ENCODE results near the gene GPR183.

Gene GPR183

DNA sequence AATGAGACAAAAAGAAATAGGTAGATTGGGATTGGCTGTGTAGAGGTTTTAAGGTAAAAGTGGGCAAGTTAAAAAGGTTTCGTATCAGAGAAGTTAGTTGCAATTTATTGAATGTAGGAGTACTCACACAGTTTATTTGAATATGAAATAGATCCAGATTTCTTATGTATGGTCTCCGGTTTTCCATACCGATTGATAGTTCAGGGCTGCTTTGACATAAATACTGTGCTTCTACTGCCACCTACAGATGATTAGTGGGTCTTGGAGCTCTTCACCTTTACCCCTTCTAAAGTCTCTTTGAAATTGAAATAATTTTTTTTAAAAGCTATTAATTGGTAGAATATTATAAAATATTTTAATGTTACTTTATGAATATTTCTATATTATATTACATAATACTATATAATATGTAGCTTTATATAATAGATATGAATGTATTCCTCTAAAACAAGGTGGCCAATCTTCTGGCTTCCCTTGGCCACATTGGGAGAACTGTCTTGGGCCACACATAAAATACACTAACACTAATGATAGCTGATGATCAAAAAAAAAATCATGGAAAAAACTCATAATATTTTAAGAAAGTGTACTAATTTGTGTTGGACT is 41.3 kb downstream of the GPR183 start:
- H3K4me1 ChIP-seq (ENCODE audit: control insufficient read depth, insufficient read depth, low read length): no peaks in the 10 kb centered on the region
- ChIA-PET CTCF (interaction anchor here (0.6 to 8.2 kb wide), 30 partner anchors 9 to 426 kb away, joined by 3 to 146 read pairs (median 4); partner anchors contain the start of gene UBAC2), POLR2A (no interaction called here)

GRCh38 chr13:99265162-99265800 is 41.9 kb downstream of the GPR183 start:
- TF ChIP-seq ZNF202 (tag by site-specific recombination; IDR thresholded peaks at IDR 0.05; ENCODE audit: borderline replicate concordance): no peak
- TF ChIP-seq ZSCAN30 (tag by site-specific recombination; IDR thresholded peaks at IDR 0.05): no peak
- TF ChIP-seq ZNF133 (tag by site-specific recombination; IDR thresholded peaks at IDR 0.05): no peak
- no peak for TF ChIP-seq ZNF555 (tag by site-specific recombination; conservative IDR thresholded peaks at IDR 0.05)
- H3K36me3 ChIP-seq (ENCODE audit: control insufficient read depth in 2 of 2, insufficient read depth in 1 of 2, low read length in 2 of 2): peaks cover 0 to 3% of the 10 kb centered on the region in 2 experiments; a peak in 1 of 3 replicates
- ChIA-PET POLR2A (no interaction called here), CTCF (interaction anchor here (0.5 to 8.2 kb wide), 27 partner anchors 8 to 1405 kb away, joined by 3 to 146 read pairs (median 4); partner anchors contain the start of gene UBAC2)
- H3K27ac ChIP-seq (ENCODE audit: extremely low read depth, low read depth, low read length): no peak overlapping the region
- no peaks in the 10 kb centered on the region for H3K9me3 ChIP-seq (ENCODE audit: control insufficient read depth, insufficient read depth, low read depth, low read length)
- no peaks in the 10 kb centered on the region for H3K4me1 ChIP-seq (ENCODE audit: control insufficient read depth, insufficient read depth, low read length)
- no peak overlapping the region for H3K4me3 ChIP-seq (ENCODE audit: low read depth, low read length)

More for the DNA sequence above, 41.3 kb downstream of the GPR183 start:
- no peak overlapping the region for H3K4me3 ChIP-seq (ENCODE audit: low read depth, low read length)
- H3K36me3 ChIP-seq (ENCODE audit: control insufficient read depth in 2 of 2, insufficient read depth in 1 of 2, low read length in 2 of 2): peaks cover 0 to 3% of the 10 kb centered on the region in 2 experiments; a peak in 1 of 3 replicates
- no peak for TF ChIP-seq ZBTB7A (tag by site-specific recombination; IDR thresholded peaks at IDR 0.05; ENCODE audit: low read depth)
- no peak for TF ChIP-seq YY2 (tag by site-specific recombination; IDR thresholded peaks at IDR 0.05)
- TF ChIP-seq ZNF791 (tag by site-specific recombination; IDR thresholded peaks at IDR 0.05): no peak
- peak; percentile 61; the same call in 1 of the 2 replicates for TF ChIP-seq ZNF660 (tag by site-specific recombination; IDR thresholded peaks at IDR 0.05)
- peak; percentile 60 for TF ChIP-seq ZNF654 (tag by site-specific recombination; IDR thresholded peaks at IDR 0.05; ENCODE audit: low read depth)
- no peak overlapping the region for H3K27ac ChIP-seq (ENCODE audit: extremely low read depth, low read depth, low read length)
- H3K9me3 ChIP-seq (ENCODE audit: control insufficient read depth, insufficient read depth, low read depth, low read length): no peaks in the 10 kb centered on the region

DNA sequence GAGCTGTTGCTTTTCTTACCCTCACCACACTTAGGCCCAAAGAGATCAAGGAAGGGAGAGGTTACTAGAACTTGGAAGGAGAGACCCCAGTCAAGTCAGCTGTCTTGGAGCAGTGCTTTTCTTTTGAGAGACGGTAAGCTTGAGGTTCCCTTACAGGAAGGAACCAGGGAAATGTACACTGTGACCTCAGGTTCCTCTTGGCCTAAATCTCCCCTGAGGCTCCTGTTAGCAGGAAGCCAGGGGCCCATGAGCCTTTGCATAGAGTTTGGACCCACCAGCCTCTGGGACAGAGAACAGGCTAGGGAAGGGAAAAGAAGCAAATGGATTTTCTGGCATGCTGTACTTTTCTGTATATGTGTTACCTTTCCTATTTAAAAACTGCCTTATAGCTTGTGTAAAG is 43.1 kb downstream of the GPR183 start:
- no peaks in the 10 kb centered on the region for H3K9me3 ChIP-seq (ENCODE audit: control insufficient read depth, insufficient read depth, low read depth, low read length)
- no peak overlapping the region for H3K27ac ChIP-seq (ENCODE audit: extremely low read depth, low read depth, low read length)
- no peaks in the 10 kb centered on the region for H3K4me1 ChIP-seq (ENCODE audit: control insufficient read depth, insufficient read depth, low read length)
- TF ChIP-seq ZNF621 (tag by site-specific recombination; IDR thresholded peaks at IDR 0.05): no peak
- no peak for TF ChIP-seq ZBTB26 (tag by site-specific recombination; optimal IDR thresholded peaks at IDR 0.05)
- TF ChIP-seq ZIC2 (tag by site-specific recombination; IDR thresholded peaks at IDR 0.05): no peak
- no peak for TF ChIP-seq ZNF555 (tag by site-specific recombination; conservative IDR thresholded peaks at IDR 0.05)
- TF ChIP-seq HOXC10 (CRISPR knock-in tag; IDR thresholded peaks at IDR 0.05): no peak
- no peak for TF ChIP-seq SCRT1 (tag by site-specific recombination; IDR thresholded peaks at IDR 0.05; ENCODE audit: borderline replicate concordance)
- TF ChIP-seq HOXA7 (CRISPR knock-in tag; IDR thresholded peaks at IDR 0.05; ENCODE audit: borderline replicate concordance): no peak
- CTCF ChIA-PET: interaction anchor here (0.5 to 8.2 kb wide), 8 partner anchors 8 to 252 kb away, joined by 3 to 146 read pairs (median 4); partner anchors contain the start of gene UBAC2
- no peak overlapping the region for H3K4me3 ChIP-seq (ENCODE audit: low read depth, low read length)
- POLR2A ChIA-PET: no interaction called here
- H3K36me3 ChIP-seq (ENCODE audit: control insufficient read depth in 2 of 2, insufficient read depth in 1 of 2, low read length in 2 of 2): peaks cover 0 to 9% of the 10 kb centered on the region in 2 experiments; a peak in 1 of 3 replicates

- ChIA-PET CTCF (interaction anchor here (0.7 to 8.2 kb wide), 5 partner anchors 63 to 251 kb away, joined by 3 to 146 read pairs (median 4); partner anchors contain the start of gene UBAC2), POLR2A (no interaction called here)
- no peak overlapping the region for H3K27ac ChIP-seq (ENCODE audit: extremely low read depth, low read depth, low read length)
- no peak overlapping the region for H3K4me3 ChIP-seq (ENCODE audit: low read depth, low read length)
- H3K36me3 ChIP-seq (ENCODE audit: control insufficient read depth in 2 of 2, insufficient read depth in 1 of 2, low read length in 2 of 2): peaks cover 0 to 9% of the 10 kb centered on the region in 2 experiments; a peak in 1 of 3 replicates
- no peaks in the 10 kb centered on the region for H3K9me3 ChIP-seq (ENCODE audit: control insufficient read depth, insufficient read depth, low read depth, low read length)
- H3K4me1 ChIP-seq (ENCODE audit: control insufficient read depth, insufficient read depth, low read length): no peaks in the 10 kb centered on the region
- TF ChIP-seq ZBTB48 (tag by site-specific recombination; IDR thresholded peaks at IDR 0.05): no peak
- no peak for TF ChIP-seq KLF17 (tag by site-specific recombination; IDR thresholded peaks at IDR 0.05)
- no peak for TF ChIP-seq ZNF624 (tag by site-specific recombination; IDR thresholded peaks at IDR 0.05)
- no peak for TF ChIP-seq ZNF23 (tag by site-specific recombination; IDR thresholded peaks at IDR 0.05; ENCODE audit: borderline replicate concordance)
- TF ChIP-seq ZNF324 (tag by site-specific recombination; IDR thresholded peaks at IDR 0.05): no peak
- no peak for TF ChIP-seq ZNF530 (tag by site-specific recombination; IDR thresholded peaks at IDR 0.05; ENCODE audit: low read depth)
- TF ChIP-seq ZNF433 (tag by site-specific recombination; IDR thresholded peaks at IDR 0.05; ENCODE audit: low read depth): no peak
Observed at GRCh38 chr13:99263126-99263785, 43.9 kb downstream of the GPR183 start.
